ENCODE measurements around the gene TMEM220.

The TMEM220 gene

DNA sequence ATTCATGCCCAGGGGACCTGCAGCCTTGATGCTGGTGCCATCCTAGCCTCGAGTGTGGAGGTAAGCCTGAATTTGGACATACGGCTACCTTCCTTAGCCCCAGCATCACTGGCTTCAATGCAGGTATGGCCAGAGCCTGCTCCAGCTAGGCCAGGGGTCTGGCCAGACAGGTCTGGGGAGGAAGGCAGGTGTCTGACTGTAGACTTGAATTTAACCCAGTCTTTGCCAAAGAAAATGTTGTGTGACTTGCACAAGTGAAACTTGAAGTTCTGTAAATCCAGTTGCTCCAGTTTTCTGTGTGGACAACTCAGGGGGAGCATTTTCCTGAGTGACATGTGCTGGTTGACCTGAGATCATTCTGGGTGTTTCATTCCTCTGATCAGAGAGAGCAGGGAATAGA is 41.3 kb upstream of the TMEM220 start:
- no peaks in the 10 kb centered on the region for H3F3A ChIP-seq (ENCODE audit: control insufficient read depth, insufficient read depth)
- no peaks in the 10 kb centered on the region for H4K20me1 ChIP-seq (ENCODE audit: control insufficient read depth, insufficient read depth, low read depth, low read length)
- no peak overlapping the region for H3K4me3 ChIP-seq (ENCODE audit: low read length)
- no peak overlapping the region for H3K27ac ChIP-seq (ENCODE audit: low read depth, low read length)
- no peaks in the 10 kb centered on the region for H3K9me2 ChIP-seq (replicated peaks; ENCODE audit: control insufficient read depth, low read length)
- no peak overlapping the region for H3K4me2 ChIP-seq (ENCODE audit: low read length)
- peaks cover 11% of the 10 kb centered on the region for H3K9me3 ChIP-seq (ENCODE audit: control insufficient read depth, insufficient read depth, low read length)
- no peaks in the 10 kb centered on the region for H3K4me1 ChIP-seq (ENCODE audit: control insufficient read depth, low read length)
- no peak for TF ChIP-seq EZH2phosphoT487 (IDR thresholded peaks at IDR 0.05; ENCODE audit: borderline replicate concordance, low read length)
- TF ChIP-seq, protein P1, sequence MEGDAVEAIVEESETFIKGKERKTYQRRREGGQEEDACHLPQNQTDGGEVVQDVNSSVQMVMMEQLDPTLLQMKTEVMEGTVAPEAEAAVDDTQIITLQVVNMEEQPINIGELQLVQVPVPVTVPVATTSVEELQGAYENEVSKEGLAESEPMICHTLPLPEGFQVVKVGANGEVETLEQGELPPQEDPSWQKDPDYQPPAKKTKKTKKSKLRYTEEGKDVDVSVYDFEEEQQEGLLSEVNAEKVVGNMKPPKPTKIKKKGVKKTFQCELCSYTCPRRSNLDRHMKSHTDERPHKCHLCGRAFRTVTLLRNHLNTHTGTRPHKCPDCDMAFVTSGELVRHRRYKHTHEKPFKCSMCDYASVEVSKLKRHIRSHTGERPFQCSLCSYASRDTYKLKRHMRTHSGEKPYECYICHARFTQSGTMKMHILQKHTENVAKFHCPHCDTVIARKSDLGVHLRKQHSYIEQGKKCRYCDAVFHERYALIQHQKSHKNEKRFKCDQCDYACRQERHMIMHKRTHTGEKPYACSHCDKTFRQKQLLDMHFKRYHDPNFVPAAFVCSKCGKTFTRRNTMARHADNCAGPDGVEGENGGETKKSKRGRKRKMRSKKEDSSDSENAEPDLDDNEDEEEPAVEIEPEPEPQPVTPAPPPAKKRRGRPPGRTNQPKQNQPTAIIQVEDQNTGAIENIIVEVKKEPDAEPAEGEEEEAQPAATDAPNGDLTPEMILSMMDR (IDR thresholded peaks at IDR 0.05; ENCODE audit: low read depth, low read length, poor library complexity, severe bottlenecking) = no peak
- H3K36me3 ChIP-seq (ENCODE audit: control insufficient read depth, low read length) = no peaks in the 10 kb centered on the region
- H3K79me2 ChIP-seq (ENCODE audit: control insufficient read depth, low read length) = no peaks in the 10 kb centered on the region
- no peaks in the 10 kb centered on the region for H3K27me3 ChIP-seq (ENCODE audit: control insufficient read depth, low read length)

DNA sequence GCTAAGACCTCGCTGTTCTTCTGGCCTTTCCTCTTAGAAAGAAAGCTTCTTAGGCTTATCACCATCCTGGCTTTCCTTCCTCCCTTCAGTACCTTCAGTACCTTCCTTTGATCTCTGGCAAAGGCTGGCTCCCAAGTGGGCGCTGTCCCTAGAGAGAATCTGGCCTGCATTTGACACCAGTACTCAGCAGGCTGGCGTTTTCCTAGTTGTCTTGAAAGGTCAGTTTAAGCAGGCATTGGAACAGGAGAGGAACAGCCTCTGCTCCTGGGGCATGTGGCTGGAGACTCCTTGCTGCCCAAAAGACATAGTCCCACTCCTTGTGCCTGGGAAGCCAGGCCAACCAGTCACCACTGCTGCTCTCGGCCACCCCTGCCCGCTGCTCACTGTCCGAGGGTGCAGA is 40.0 kb upstream of the TMEM220 start:
- Histone ChIP-seq H3K9me3 (ENCODE audit: control insufficient read depth, insufficient read depth, low read length) (peaks cover 11% of the 10 kb centered on the region), H3K9me2 (replicated peaks; ENCODE audit: control insufficient read depth, low read length) (no peaks in the 10 kb centered on the region), H3K4me2 (ENCODE audit: low read length) (no peak overlapping the region), H3K4me3 (ENCODE audit: low read length) (no peak overlapping the region), H3K27me3 (ENCODE audit: control insufficient read depth, low read length) (no peaks in the 10 kb centered on the region), H3K4me1 (ENCODE audit: control insufficient read depth, low read length) (no peaks in the 10 kb centered on the region), H3K36me3 (ENCODE audit: control insufficient read depth, low read length) (no peaks in the 10 kb centered on the region), H3K27ac (ENCODE audit: low read depth, low read length) (no peak overlapping the region), H3K79me2 (ENCODE audit: control insufficient read depth, low read length) (no peaks in the 10 kb centered on the region), H4K20me1 (ENCODE audit: control insufficient read depth, insufficient read depth, low read depth, low read length) (no peaks in the 10 kb centered on the region), H3F3A (ENCODE audit: control insufficient read depth, insufficient read depth) (no peaks in the 10 kb centered on the region)
- TF ChIP-seq, protein P1 (IDR thresholded peaks at IDR 0.05; ENCODE audit: low read depth, low read length, poor library complexity, severe bottlenecking) = no peak
- TF ChIP-seq EZH2phosphoT487 (IDR thresholded peaks at IDR 0.05; ENCODE audit: borderline replicate concordance, low read length) = no peak

DNA sequence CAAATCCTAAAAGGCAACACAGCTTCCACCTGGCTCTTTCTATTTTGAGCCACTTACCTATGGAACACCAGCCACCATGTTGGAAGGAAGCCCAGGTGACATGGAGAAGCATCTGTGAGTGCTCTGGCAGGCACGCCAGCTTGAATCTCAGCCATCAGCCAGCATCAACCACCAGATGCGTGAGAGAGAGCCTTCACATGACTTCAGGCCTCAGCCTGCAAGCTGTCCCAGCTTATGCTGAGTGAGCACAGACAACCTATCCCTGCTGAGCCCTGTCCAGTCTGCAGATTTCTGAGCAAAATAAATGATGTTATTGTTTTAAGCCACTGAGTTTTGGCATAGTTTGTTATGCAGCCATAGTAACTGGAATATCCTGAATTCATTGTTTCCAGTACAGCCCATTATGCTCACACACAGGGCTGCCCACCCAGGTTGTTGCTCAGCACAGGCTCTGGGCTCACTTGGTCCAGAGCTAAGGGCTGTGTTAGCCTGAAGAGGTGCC is 39.0 kb upstream of the TMEM220 start:
- Histone ChIP-seq H3F3A (ENCODE audit: control insufficient read depth, insufficient read depth) (no peaks in the 10 kb centered on the region), H3K9me3 (ENCODE audit: control insufficient read depth, insufficient read depth, low read length) (peaks cover 11% of the 10 kb centered on the region), H3K27me3 (ENCODE audit: control insufficient read depth, low read length) (no peaks in the 10 kb centered on the region), H3K4me1 (ENCODE audit: control insufficient read depth, low read length) (no peaks in the 10 kb centered on the region), H3K79me2 (ENCODE audit: control insufficient read depth, low read length) (no peaks in the 10 kb centered on the region), H3K4me3 (ENCODE audit: low read length) (no peak overlapping the region), H3K27ac (ENCODE audit: low read depth, low read length) (no peak overlapping the region), H3K9me2 (replicated peaks; ENCODE audit: control insufficient read depth, low read length) (no peaks in the 10 kb centered on the region), H4K20me1 (ENCODE audit: control insufficient read depth, insufficient read depth, low read depth, low read length) (no peaks in the 10 kb centered on the region), H3K4me2 (ENCODE audit: low read length) (no peak overlapping the region), H3K36me3 (ENCODE audit: control insufficient read depth, low read length) (no peaks in the 10 kb centered on the region)
- TF ChIP-seq, protein P1 (IDR thresholded peaks at IDR 0.05; ENCODE audit: low read depth, low read length, poor library complexity, severe bottlenecking) = no peak
- no peak for TF ChIP-seq EZH2phosphoT487 (IDR thresholded peaks at IDR 0.05; ENCODE audit: borderline replicate concordance, low read length)

Measured in DOHH2 (cell line).